Prostate gland (tissue), 2 donors: Measurements from ENCODE around the gene AKNAD1. TPM values are rescaled to one million over a fixed set of nuclear protein-coding genes. Genes with fewer than 3 reads are reported as not detected.

Source experiments
- DNase-seq: peaks from one replicate; pipeline ENCODE4 v3.0.0-alpha.2; 2019; ENCODE audit warnings: low spot score
- H3K27ac ChIP-seq, 2 donors: fragments of 200-600 bp; sonication (generic); 2 replicates each; pipeline ENCODE4 v1.5.1; 2017 to 2019
- H3K27me3 ChIP-seq: fragments of 200-600 bp; sonication (generic); replicated peaks from 2 replicates; pipeline ENCODE4 v1.5.1; 2019; ENCODE audit not compliant: insufficient read depth
- H3K36me3 ChIP-seq, 2 donors: fragments of 200-600 bp; sonication (generic); 1 replicate in 1 of 2; 2 replicates in 1 of 2; pipeline versions ENCODE4 v1.5.1 to v1.8.1; 2017 to 2019
- H3K4me1 ChIP-seq: fragments of 200-600 bp; sonication (generic); replicated peaks from 2 replicates; pipeline ENCODE4 v1.5.1; 2019
- H3K4me3 ChIP-seq, 2 donors: fragments of 200-600 bp; sonication (generic); 2 replicates each; pipeline ENCODE4 v1.5.1; 2017 to 2019
- H3K9me3 ChIP-seq: fragments of 200-600 bp; sonication (generic); 2 replicates; pipeline ENCODE4 v1.5.1; 2017
- CTCF ChIP-seq, 4 experiments: fragments of 200-600 bp in 2 of 4; fragments of 450-650 bp in 2 of 4; sonication (generic) in 2 of 4; IDR thresholded peaks; 1 replicate in 3 of 4; 2 replicates in 1 of 4; pipeline ENCODE4 v1.5.1; 2016 to 2019; ENCODE audit warnings: antibody characterized with exemption in 4 of 4, mild to moderate bottlenecking in 2 of 4, moderate library complexity in 2 of 4
- POLR2A ChIP-seq: fragments of 450-650 bp; IDR thresholded peaks from one replicate; pipeline ENCODE4 v1.6.1; 2016; ENCODE audit warnings: antibody characterized with exemption, mild to moderate bottlenecking
- POLR2AphosphoS5 ChIP-seq: sonication (generic); formaldehyde crosslinking; IDR thresholded peaks from one replicate; pipeline ENCODE4 v1.6.1; 2017; ENCODE audit warnings: antibody characterized with exemption
- WGBS: methylation state at CpG from one replicate; pipeline ENCODE4 v1.1.5; 2018; 5-methylcytosine and 5-hydroxymethylcytosine counted together
- intact Hi-C: fragments of 100-400 bp; cut with DNase I; formaldehyde crosslinking; loops from one replicate; pipeline ENCODE4 v1.14.2; 2022
- total RNA-seq, 2 donors: library from RNA; depleted of rRNA; stranded (reverse); fragments of >200 nt; gene quantifications; one replicate each; pipeline ENCODE4 v1.1.0, GENCODE V29; 2016

The AKNAD1 gene
- total RNA-seq, 2 donors from 2014 or later, result 1.4 TPM; not detected in 1

GRCh38 chr1:108815566-108815965 lies 41.3 kb downstream of the AKNAD1 start:
- no peak for DNase-seq
- Histone ChIP-seq H3K36me3 (no peaks in the 10 kb centered on the region), H3K4me1 (no peaks in the 10 kb centered on the region), H3K4me3 (no peak overlapping the region), H3K9me3 (no peaks in the 10 kb centered on the region), H3K27ac (peak overlapping the region in 1 of 2 donors; percentile 19), H3K27me3 (no peaks in the 10 kb centered on the region)
- intact Hi-C loops, result loop anchor here (5.0 kb wide), 1 partner anchor 68 kb away; the partner anchor contains the start of gene STXBP3
- TF ChIP-seq CTCF (IDR thresholded peaks at IDR 0.05) (no peak), POLR2A (no peak), POLR2AphosphoS5 (no peak)

- intact Hi-C loops, result loop anchor here (5.0 kb wide), 1 partner anchor 67 kb away; the partner anchor contains the start of gene STXBP3
These were observed 42.4 kb downstream of the AKNAD1 start for GRCh38 chr1:108814343-108815125.

GRCh38 chr1:108813326-108813725 lies 43.6 kb downstream of the AKNAD1 start:
- H3K36me3 ChIP-seq, result no peaks in the 10 kb centered on the region
- no peak overlapping the region for H3K4me3 ChIP-seq
- 38% methylated on average over 2 of the region's 2 CpGs for WGBS
- no peak for DNase-seq
- no peaks in the 10 kb centered on the region for H3K4me1 ChIP-seq
- TF ChIP-seq CTCF (IDR thresholded peaks at IDR 0.05) (no peak), POLR2AphosphoS5 (no peak), POLR2A (no peak)
- intact Hi-C loops, result no loop called here
- H3K27ac ChIP-seq, result no peak overlapping the region
- no peaks in the 10 kb centered on the region for H3K27me3 ChIP-seq
- no peaks in the 10 kb centered on the region for H3K9me3 ChIP-seq

More at GRCh38 chr1:108814343-108815125, 42.4 kb downstream of the AKNAD1 start:
- no peak for DNase-seq
- no peak overlapping the region for H3K4me3 ChIP-seq
- H3K4me1 ChIP-seq, result no peaks in the 10 kb centered on the region
- TF ChIP-seq POLR2A, result no peak
- TF ChIP-seq POLR2AphosphoS5, result no peak
- TF ChIP-seq CTCF (IDR thresholded peaks at IDR 0.05), result no peak
- no peaks in the 10 kb centered on the region for H3K9me3 ChIP-seq
- H3K36me3 ChIP-seq, result no peaks in the 10 kb centered on the region
- no peak overlapping the region for H3K27ac ChIP-seq
- no peaks in the 10 kb centered on the region for H3K27me3 ChIP-seq
- WGBS, result 32% methylated on average over 4 of the region's 4 CpGs

- intact Hi-C loops, result no loop called here
- H3K4me1 ChIP-seq, result no peaks in the 10 kb centered on the region
- H3K27me3 ChIP-seq, result no peaks in the 10 kb centered on the region
- no peak for DNase-seq
- 89% methylated on average over 3 of the region's 3 CpGs for WGBS
- no peaks in the 10 kb centered on the region for H3K36me3 ChIP-seq
- no peak overlapping the region for H3K27ac ChIP-seq
- TF ChIP-seq CTCF (IDR thresholded peaks at IDR 0.05) (no peak), POLR2AphosphoS5 (no peak), POLR2A (no peak)
- H3K9me3 ChIP-seq, result no peaks in the 10 kb centered on the region
- H3K4me3 ChIP-seq, result no peak overlapping the region
These were observed 45.3 kb downstream of the AKNAD1 start for GRCh38 chr1:108811611-108812010.

GRCh38 chr1:108808438-108808837 lies 48.5 kb downstream of the AKNAD1 start:
- intact Hi-C loops, result no loop called here
- H3K36me3 ChIP-seq, result no peaks in the 10 kb centered on the region
- no peak for TF ChIP-seq POLR2AphosphoS5
- TF ChIP-seq CTCF (IDR thresholded peaks at IDR 0.05), result no peak
- TF ChIP-seq POLR2A, result no peak
- no peak overlapping the region for H3K4me3 ChIP-seq
- H3K9me3 ChIP-seq, result no peaks in the 10 kb centered on the region
- no peaks in the 10 kb centered on the region for H3K4me1 ChIP-seq
- no peak for DNase-seq
- 87% methylated on average over 4 of the region's 4 CpGs for WGBS
- no peak overlapping the region for H3K27ac ChIP-seq
- no peaks in the 10 kb centered on the region for H3K27me3 ChIP-seq
